ENCODE data around the gene VEPH1.

The VEPH1 gene

GRCh38 chr3:157392104-157392503 lies 111.1 kb downstream of the VEPH1 start:
- TF ChIP-seq CTCF (IDR thresholded peaks at IDR 0.05; ENCODE audit: insufficient read depth, low read length, poor library complexity, severe bottlenecking) (no peak), EZH2phosphoT487 (conservative IDR thresholded peaks at IDR 0.05; ENCODE audit: low read length) (no peak)
- Histone ChIP-seq H3K9me3 (ENCODE audit: insufficient read depth, low read length) (no peaks in the 10 kb centered on the region), H3K27ac (ENCODE audit: low read depth, low read length) (no peak overlapping the region), H3K27me3 (ENCODE audit: low read length) (no peaks in the 10 kb centered on the region), H3K9me2 (replicated peaks; ENCODE audit: insufficient read depth, low read length) (no peaks in the 10 kb centered on the region), H3K79me2 (ENCODE audit: insufficient read depth, low read length) (no peaks in the 10 kb centered on the region), H3K36me3 (ENCODE audit: low read length) (no peaks in the 10 kb centered on the region), H2AFZ (ENCODE audit: low read depth, low read length, severe bottlenecking) (no peak overlapping the region), H3K4me3 (ENCODE audit: insufficient read depth, low read length, poor library complexity, severe bottlenecking) (no peak overlapping the region), H3K4me2 (ENCODE audit: low read depth, low read length, poor library complexity, severe bottlenecking) (no peak overlapping the region), H3F3A (ENCODE audit: insufficient read depth) (no peaks in the 10 kb centered on the region), H4K20me1 (ENCODE audit: low read depth, low read length) (no peaks in the 10 kb centered on the region), H3K9ac (ENCODE audit: low read length) (no peak overlapping the region)

- no peaks in the 10 kb centered on the region for H3K79me2 ChIP-seq (ENCODE audit: insufficient read depth, low read length)
Measured at GRCh38 chr3:157390713-157391515, 112.3 kb downstream of the VEPH1 start.

GRCh38 chr3:157388976-157389375 lies 114.2 kb downstream of the VEPH1 start:
- no peaks in the 10 kb centered on the region for H4K20me1 ChIP-seq (ENCODE audit: low read depth, low read length)
- H3K9ac ChIP-seq (ENCODE audit: low read length) = no peak overlapping the region
- H3K4me3 ChIP-seq (ENCODE audit: insufficient read depth, low read length, poor library complexity, severe bottlenecking) = no peak overlapping the region
- H2AFZ ChIP-seq (ENCODE audit: low read depth, low read length, severe bottlenecking) = no peak overlapping the region
- H3K4me2 ChIP-seq (ENCODE audit: low read depth, low read length, poor library complexity, severe bottlenecking) = no peak overlapping the region
- H3F3A ChIP-seq (ENCODE audit: insufficient read depth) = no peaks in the 10 kb centered on the region
- no peaks in the 10 kb centered on the region for H3K36me3 ChIP-seq (ENCODE audit: low read length)
- no peaks in the 10 kb centered on the region for H3K9me2 ChIP-seq (replicated peaks; ENCODE audit: insufficient read depth, low read length)
- TF ChIP-seq EZH2phosphoT487 (conservative IDR thresholded peaks at IDR 0.05; ENCODE audit: low read length) = no peak
- TF ChIP-seq CTCF (IDR thresholded peaks at IDR 0.05; ENCODE audit: insufficient read depth, low read length, poor library complexity, severe bottlenecking) = no peak
- H3K9me3 ChIP-seq (ENCODE audit: insufficient read depth, low read length) = no peaks in the 10 kb centered on the region
- no peaks in the 10 kb centered on the region for H3K79me2 ChIP-seq (ENCODE audit: insufficient read depth, low read length)
- no peak overlapping the region for H3K27ac ChIP-seq (ENCODE audit: low read depth, low read length)
- H3K27me3 ChIP-seq (ENCODE audit: low read length) = no peaks in the 10 kb centered on the region

More at GRCh38 chr3:157390713-157391515, 112.3 kb downstream of the VEPH1 start:
- no peaks in the 10 kb centered on the region for H3K9me3 ChIP-seq (ENCODE audit: insufficient read depth, low read length)
- H2AFZ ChIP-seq (ENCODE audit: low read depth, low read length, severe bottlenecking) = no peak overlapping the region
- no peak overlapping the region for H3K9ac ChIP-seq (ENCODE audit: low read length)
- H3K4me2 ChIP-seq (ENCODE audit: low read depth, low read length, poor library complexity, severe bottlenecking) = no peak overlapping the region
- H3F3A ChIP-seq (ENCODE audit: insufficient read depth) = no peaks in the 10 kb centered on the region
- no peaks in the 10 kb centered on the region for H3K27me3 ChIP-seq (ENCODE audit: low read length)
- H3K36me3 ChIP-seq (ENCODE audit: low read length) = no peaks in the 10 kb centered on the region
- TF ChIP-seq EZH2phosphoT487 (conservative IDR thresholded peaks at IDR 0.05; ENCODE audit: low read length) = no peak
- no peak for TF ChIP-seq CTCF (IDR thresholded peaks at IDR 0.05; ENCODE audit: insufficient read depth, low read length, poor library complexity, severe bottlenecking)
- no peak overlapping the region for H3K4me3 ChIP-seq (ENCODE audit: insufficient read depth, low read length, poor library complexity, severe bottlenecking)
- H3K27ac ChIP-seq (ENCODE audit: low read depth, low read length) = no peak overlapping the region
- no peaks in the 10 kb centered on the region for H3K9me2 ChIP-seq (replicated peaks; ENCODE audit: insufficient read depth, low read length)
- no peaks in the 10 kb centered on the region for H4K20me1 ChIP-seq (ENCODE audit: low read depth, low read length)

Measured in SU-DHL-6 (cell line).